Neural cell (in vitro differentiated cells): ENCODE results near the gene MTFMT. TPM values are rescaled to one million over a fixed set of nuclear protein-coding genes. Genes with fewer than 3 reads are reported as not detected.

Experiments used
- H2AFZ ChIP-seq: fragments of 200-600, 300-800 bp; sonication (generic), shearing (Covaris generic); 2 replicates; pipeline ENCODE4 v1.6.0; 2014; ENCODE audit warnings: low read depth, mild to moderate bottlenecking, antibody characterized with exemption, low read length, moderate library complexity
- H3F3A ChIP-seq: fragments of 200-600 bp; shearing (Covaris generic); 2 replicates; pipeline ENCODE4 v1.6.1; 2016; ENCODE audit warnings: mild to moderate bottlenecking, moderate library complexity, mixed read lengths, antibody characterized with exemption, low read length; ENCODE audit not compliant: insufficient read depth, poor library complexity, severe bottlenecking
- H3K27ac ChIP-seq: fragments of 200-600, 300-800 bp; sonication (generic), shearing (Covaris generic); 2 replicates; pipeline ENCODE4 v1.5.1; 2014; ENCODE audit warnings: mild to moderate bottlenecking, low read length, moderate library complexity
- H3K27me3 ChIP-seq: fragments of 300-800, 200-600 bp; sonication (generic), shearing (Covaris generic); 2 replicates; pipeline ENCODE4 v1.6.0; 2014; ENCODE audit warnings: mild to moderate bottlenecking, low read depth, low read length, moderate library complexity; ENCODE audit not compliant: insufficient read depth
- H3K36me3 ChIP-seq: fragments of 300-800, 200-600 bp; sonication (generic), shearing (Covaris generic); 2 replicates; pipeline ENCODE4 v1.5.1; 2014; ENCODE audit warnings: mild to moderate bottlenecking, antibody characterized with exemption, low read length, moderate library complexity; ENCODE audit not compliant: insufficient read depth
- H3K4me2 ChIP-seq: fragments of 300-800, 200-600 bp; sonication (generic), shearing (Covaris generic); 2 replicates; pipeline ENCODE4 v1.6.0; 2014; ENCODE audit warnings: mild to moderate bottlenecking, low read length
- H3K4me3 ChIP-seq: fragments of 300-800, 200-600 bp; sonication (generic), shearing (Covaris generic); 2 replicates; pipeline ENCODE4 v1.5.1; 2014; ENCODE audit warnings: mild to moderate bottlenecking, low read length, moderate library complexity
- H3K79me2 ChIP-seq: fragments of 200-600 bp; shearing (Covaris generic); replicated peaks from 2 replicates; pipeline ENCODE4 v1.6.0; 2014; ENCODE audit warnings: mild to moderate bottlenecking, low read length, moderate library complexity; ENCODE audit not compliant: insufficient read depth
- H3K9ac ChIP-seq: fragments of 300-800, 200-600 bp; sonication (generic), shearing (Covaris generic); 2 replicates; pipeline ENCODE4 v1.6.1; 2016; ENCODE audit warnings: mild to moderate bottlenecking, low read length, mixed read lengths
- H3K9me2 ChIP-seq: fragments of 200-600 bp; shearing (Covaris generic); 2 replicates; pipeline ENCODE4 v1.6.1; 2016; ENCODE audit warnings: mild to moderate bottlenecking, low read length, mixed read lengths; ENCODE audit not compliant: insufficient read depth
- H3K9me3 ChIP-seq: fragments of 200-600, 300-800 bp; sonication (generic), shearing (Covaris generic); 2 replicates; pipeline ENCODE4 v1.6.1; 2016; ENCODE audit warnings: mild to moderate bottlenecking, mixed run types, low read length, moderate library complexity, mixed read lengths
- H4K20me1 ChIP-seq: fragments of 200-600 bp; shearing (Covaris generic); 2 replicates; pipeline ENCODE4 v1.6.1; 2016; ENCODE audit warnings: mild to moderate bottlenecking, mixed run types; ENCODE audit not compliant: insufficient read depth
- EP300 ChIP-seq: fragments of 450-650 bp; conservative IDR thresholded peaks from 2 replicates; pipeline ENCODE4 v1.6.1; 2014; ENCODE audit warnings: antibody characterized with exemption, mild to moderate bottlenecking, moderate library complexity; ENCODE audit not compliant: poor library complexity, severe bottlenecking
- EZH2 ChIP-seq: fragments of 200-600, 300-800 bp; shearing (Covaris generic), sonication (generic); IDR thresholded peaks from 2 replicates; pipeline ENCODE4 v1.6.1; 2014; ENCODE audit warnings: antibody characterized with exemption, low read length, borderline replicate concordance, mild to moderate bottlenecking; ENCODE audit not compliant: insufficient read depth, poor library complexity, severe bottlenecking
- MXI1 ChIP-seq: fragments of 450-650 bp; conservative IDR thresholded peaks from 2 replicates; pipeline ENCODE4 v1.6.1; 2014; ENCODE audit warnings: antibody characterized with exemption, mild to moderate bottlenecking; ENCODE audit not compliant: poor library complexity, severe bottlenecking
- POLR2AphosphoS5 ChIP-seq: IDR thresholded peaks from 2 replicates; pipeline ENCODE4 v1.6.1; 2012
- RAD21 ChIP-seq: fragments of 450-650 bp; conservative IDR thresholded peaks from 2 replicates; pipeline ENCODE4 v1.6.1; 2014; ENCODE audit warnings: antibody characterized with exemption, mild to moderate bottlenecking, moderate library complexity
- SMC3 ChIP-seq: fragments of 450-650 bp; conservative IDR thresholded peaks from 2 replicates; pipeline ENCODE4 v1.6.1; 2014; ENCODE audit warnings: antibody characterized with exemption, mild to moderate bottlenecking, moderate library complexity; ENCODE audit not compliant: poor library complexity
- TAF1 ChIP-seq: IDR thresholded peaks from 2 replicates; pipeline ENCODE4 v1.6.1; 2012; ENCODE audit warnings: low read depth
- polyA plus RNA-seq: library from polyadenylated mRNA; depleted of rRNA; stranded (reverse); fragments of >200 nt; gene quantifications from 2 replicates; pipeline ENCODE4 v1.2.3, GENCODE V29; 2014
- TF ChIP-seq, protein P1 (sequence below): fragments of 450-650 bp; IDR thresholded peaks from 2 replicates; pipeline ENCODE4 v1.5.1; 2014; ENCODE audit warnings: antibody characterized with exemption, mild to moderate bottlenecking, moderate library complexity; ENCODE audit not compliant: poor library complexity, severe bottlenecking
- TF ChIP-seq, protein P2 (sequence below): IDR thresholded peaks from 2 replicates; pipeline ENCODE4 v1.6.1; 2012; ENCODE audit warnings: borderline replicate concordance

The MTFMT gene
- polyA plus RNA-seq, 1 donor from 2014 or later: 21.3 TPM

DNA sequence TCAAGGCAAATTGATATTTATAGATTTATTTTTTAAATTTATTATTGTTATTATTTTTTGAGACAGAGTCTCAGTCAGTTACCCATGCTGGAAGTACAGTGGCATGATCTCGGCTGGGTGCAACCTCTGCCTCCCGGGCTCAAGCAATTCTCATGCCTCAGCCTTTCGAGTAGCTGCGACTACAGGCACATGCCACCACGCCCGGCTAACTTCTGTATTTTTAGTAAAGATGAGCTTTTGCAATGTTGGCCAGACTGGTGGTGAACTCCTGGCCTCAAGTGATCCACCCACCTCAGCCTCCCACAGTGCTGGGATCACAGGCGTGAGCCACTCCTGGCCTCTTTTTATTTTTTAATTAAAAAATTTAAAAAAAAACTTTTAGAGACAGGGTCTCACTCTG is 58.7 kb downstream of the MTFMT start:
- peaks cover 14% of the 10 kb centered on the region for H3K36me3 ChIP-seq

DNA sequence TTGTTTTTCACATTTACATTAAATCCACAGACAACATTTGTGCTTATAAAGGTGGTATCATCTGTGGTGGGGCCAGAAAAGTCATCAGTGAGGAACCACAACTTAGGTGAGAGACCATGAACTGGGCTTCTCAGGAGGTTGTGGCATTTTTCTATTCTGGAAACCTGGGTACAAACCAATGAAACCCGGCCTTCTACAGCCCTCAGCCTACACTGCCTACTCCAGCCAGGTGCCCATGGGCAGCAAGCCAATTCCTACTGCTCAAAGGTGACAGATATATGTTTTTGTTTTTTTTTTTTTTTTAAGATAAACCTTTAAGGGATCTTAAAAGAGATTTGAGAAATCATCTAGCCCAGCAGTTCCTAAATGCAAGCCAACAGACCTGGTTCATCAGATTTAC is 60.0 kb downstream of the MTFMT start:
- H3K9me3 ChIP-seq: no peaks in the 10 kb centered on the region
- no peaks in the 10 kb centered on the region for H4K20me1 ChIP-seq
- peaks cover 21% of the 10 kb centered on the region for H3K36me3 ChIP-seq
- no peak overlapping the region for H3K27ac ChIP-seq
- no peaks in the 10 kb centered on the region for H3F3A ChIP-seq
- no peak overlapping the region for H2AFZ ChIP-seq
- H3K4me3 ChIP-seq: no peak overlapping the region
- TF ChIP-seq EP300 (no peak), RAD21 (no peak), MXI1 (no peak), SMC3 (no peak), TAF1 (no peak), EZH2 (no peak), POLR2AphosphoS5 (no peak)
- TF ChIP-seq, protein P1, sequence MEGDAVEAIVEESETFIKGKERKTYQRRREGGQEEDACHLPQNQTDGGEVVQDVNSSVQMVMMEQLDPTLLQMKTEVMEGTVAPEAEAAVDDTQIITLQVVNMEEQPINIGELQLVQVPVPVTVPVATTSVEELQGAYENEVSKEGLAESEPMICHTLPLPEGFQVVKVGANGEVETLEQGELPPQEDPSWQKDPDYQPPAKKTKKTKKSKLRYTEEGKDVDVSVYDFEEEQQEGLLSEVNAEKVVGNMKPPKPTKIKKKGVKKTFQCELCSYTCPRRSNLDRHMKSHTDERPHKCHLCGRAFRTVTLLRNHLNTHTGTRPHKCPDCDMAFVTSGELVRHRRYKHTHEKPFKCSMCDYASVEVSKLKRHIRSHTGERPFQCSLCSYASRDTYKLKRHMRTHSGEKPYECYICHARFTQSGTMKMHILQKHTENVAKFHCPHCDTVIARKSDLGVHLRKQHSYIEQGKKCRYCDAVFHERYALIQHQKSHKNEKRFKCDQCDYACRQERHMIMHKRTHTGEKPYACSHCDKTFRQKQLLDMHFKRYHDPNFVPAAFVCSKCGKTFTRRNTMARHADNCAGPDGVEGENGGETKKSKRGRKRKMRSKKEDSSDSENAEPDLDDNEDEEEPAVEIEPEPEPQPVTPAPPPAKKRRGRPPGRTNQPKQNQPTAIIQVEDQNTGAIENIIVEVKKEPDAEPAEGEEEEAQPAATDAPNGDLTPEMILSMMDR: no peak
- TF ChIP-seq, protein P2, sequence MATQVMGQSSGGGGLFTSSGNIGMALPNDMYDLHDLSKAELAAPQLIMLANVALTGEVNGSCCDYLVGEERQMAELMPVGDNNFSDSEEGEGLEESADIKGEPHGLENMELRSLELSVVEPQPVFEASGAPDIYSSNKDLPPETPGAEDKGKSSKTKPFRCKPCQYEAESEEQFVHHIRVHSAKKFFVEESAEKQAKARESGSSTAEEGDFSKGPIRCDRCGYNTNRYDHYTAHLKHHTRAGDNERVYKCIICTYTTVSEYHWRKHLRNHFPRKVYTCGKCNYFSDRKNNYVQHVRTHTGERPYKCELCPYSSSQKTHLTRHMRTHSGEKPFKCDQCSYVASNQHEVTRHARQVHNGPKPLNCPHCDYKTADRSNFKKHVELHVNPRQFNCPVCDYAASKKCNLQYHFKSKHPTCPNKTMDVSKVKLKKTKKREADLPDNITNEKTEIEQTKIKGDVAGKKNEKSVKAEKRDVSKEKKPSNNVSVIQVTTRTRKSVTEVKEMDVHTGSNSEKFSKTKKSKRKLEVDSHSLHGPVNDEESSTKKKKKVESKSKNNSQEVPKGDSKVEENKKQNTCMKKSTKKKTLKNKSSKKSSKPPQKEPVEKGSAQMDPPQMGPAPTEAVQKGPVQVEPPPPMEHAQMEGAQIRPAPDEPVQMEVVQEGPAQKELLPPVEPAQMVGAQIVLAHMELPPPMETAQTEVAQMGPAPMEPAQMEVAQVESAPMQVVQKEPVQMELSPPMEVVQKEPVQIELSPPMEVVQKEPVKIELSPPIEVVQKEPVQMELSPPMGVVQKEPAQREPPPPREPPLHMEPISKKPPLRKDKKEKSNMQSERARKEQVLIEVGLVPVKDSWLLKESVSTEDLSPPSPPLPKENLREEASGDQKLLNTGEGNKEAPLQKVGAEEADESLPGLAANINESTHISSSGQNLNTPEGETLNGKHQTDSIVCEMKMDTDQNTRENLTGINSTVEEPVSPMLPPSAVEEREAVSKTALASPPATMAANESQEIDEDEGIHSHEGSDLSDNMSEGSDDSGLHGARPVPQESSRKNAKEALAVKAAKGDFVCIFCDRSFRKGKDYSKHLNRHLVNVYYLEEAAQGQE: no peak
- no peak overlapping the region for H3K9ac ChIP-seq
- no peaks in the 10 kb centered on the region for H3K9me2 ChIP-seq
- no peaks in the 10 kb centered on the region for H3K79me2 ChIP-seq
- no peaks in the 10 kb centered on the region for H3K27me3 ChIP-seq
- H3K4me2 ChIP-seq: no peak overlapping the region

More for the DNA sequence above, 58.7 kb downstream of the MTFMT start:
- no peaks in the 10 kb centered on the region for H4K20me1 ChIP-seq
- no peaks in the 10 kb centered on the region for H3K9me2 ChIP-seq
- TF ChIP-seq, protein P1: no peak
- TF ChIP-seq RAD21 (no peak), TAF1 (no peak), MXI1 (no peak), SMC3 (no peak), POLR2AphosphoS5 (no peak), EZH2 (no peak), EP300 (no peak)
- TF ChIP-seq, protein P2: no peak
- no peak overlapping the region for H3K4me2 ChIP-seq
- H3K27me3 ChIP-seq: no peaks in the 10 kb centered on the region
- no peaks in the 10 kb centered on the region for H3F3A ChIP-seq
- H3K4me3 ChIP-seq: no peak overlapping the region
- no peaks in the 10 kb centered on the region for H3K79me2 ChIP-seq
- no peaks in the 10 kb centered on the region for H3K9me3 ChIP-seq
- no peak overlapping the region for H3K27ac ChIP-seq
- no peak overlapping the region for H3K9ac ChIP-seq
- no peak overlapping the region for H2AFZ ChIP-seq
